ENCODE data around the gene DNASE1L2.

The DNASE1L2 gene

GRCh38 chr16:2204416-2205103 is 31.7 kb upstream of the DNASE1L2 start:
- DNase-seq = no peak

GRCh38 chr16:2205104-2205966 is 30.9 kb upstream of the DNASE1L2 start, which contains the start of gene MLST8:
Gene MLST8, plus strand, starts transcription at chr16:2205454. Its CDS starts 632 bp downstream, at chr16:2206086.
- peak; percentile 82 for DNase-seq

GRCh38 chr16:2205967-2206313 is 30.3 kb upstream of the DNASE1L2 start:
- no peak for DNase-seq

- DNase-seq = no peak
Observed at GRCh38 chr16:2206420-2206779, 29.8 kb upstream of the DNASE1L2 start.

GRCh38 chr16:2206780-2207433 is 29.3 kb upstream of the DNASE1L2 start:
- DNase-seq = no peak

- no peak for DNase-seq
Observed at GRCh38 chr16:2207872-2208271, 28.4 kb upstream of the DNASE1L2 start.

- peak; percentile 32 for DNase-seq
Observed at GRCh38 chr16:2208308-2208707, 27.9 kb upstream of the DNASE1L2 start.

- no peak for DNase-seq
Observed at GRCh38 chr16:2208772-2209171, 27.5 kb upstream of the DNASE1L2 start.

GRCh38 chr16:2209258-2210008 is 26.8 kb upstream of the DNASE1L2 start:
- DNase-seq = no peak

- DNase-seq = no peak
Observed at GRCh38 chr16:2210009-2210332, 26.3 kb upstream of the DNASE1L2 start.

- DNase-seq = no peak
Observed at GRCh38 chr16:2210386-2211365, 25.6 kb upstream of the DNASE1L2 start, which contains the start of gene BRICD5. Gene BRICD5, minus strand, starts transcription at chr16:2210863. Its CDS starts 30 bp downstream, at chr16:2210833.

GRCh38 chr16:2211923-2212347 is 24.3 kb upstream of the DNASE1L2 start:
- no peak for DNase-seq

GRCh38 chr16:2212362-2213324 is 23.6 kb upstream of the DNASE1L2 start:
- no peak for DNase-seq

GRCh38 chr16:2213817-2214718 is 22.2 kb upstream of the DNASE1L2 start:
- DNase-seq = no peak

GRCh38 chr16:2214719-2214968 is 21.6 kb upstream of the DNASE1L2 start, which contains the start of gene PGP:
Gene PGP, minus strand, starts transcription at chr16:2214840. Its CDS starts 63 bp downstream, at chr16:2214777.
- DNase-seq = no peak

- DNase-seq = no peak
Observed at GRCh38 chr16:2216330-2216729, 19.9 kb upstream of the DNASE1L2 start.

- DNase-seq = peak; percentile 99
Observed at GRCh38 chr16:2223221-2223941, 12.9 kb upstream of the DNASE1L2 start, which contains the start of gene E4F1. Gene E4F1, plus strand, starts transcription at chr16:2223591. Its CDS starts 23 bp downstream, at chr16:2223614.

- DNase-seq = peak; percentile 46
Observed at GRCh38 chr16:2223942-2224486, 12.2 kb upstream of the DNASE1L2 start.
